Naive thymus-derived CD4-positive, alpha-beta T cell (primary cell): Measurements from ENCODE around the gene COL1A2. TPM values are rescaled to one million over a fixed set of nuclear protein-coding genes. Genes with fewer than 3 reads are reported as not detected.

Experiments
- ATAC-seq: fragments of 150-1000 bp; cut with Tn5 transposase; 2 replicates; pipeline ENCODE4 v1.10.0; 2021; ENCODE audit warnings: mild to moderate bottlenecking, moderate library complexity
- CTCF ChIA-PET: fragments of 350-600 bp; sonication (Branson Sonifier 250); formaldehyde crosslinking; loops from one replicate; lab custom pipeline; 2021; ENCODE audit warnings: antibody characterized with exemption; lab: Charles Lee
- POLR2A ChIA-PET: fragments of 350-600 bp; sonication (Branson Sonifier 250); formaldehyde crosslinking; loops from one replicate; lab custom pipeline; 2021; ENCODE audit warnings: antibody characterized with exemption, inconsistent platforms; lab: Charles Lee
- DNase-seq, 9 donors: peaks; one replicate each; pipeline versions ENCODE4 v3.0.0 to v3.0.0-alpha.2; 2020 to 2022; ENCODE audit warnings: mixed read lengths in 1 of 9
- H3K27ac ChIP-seq: one replicate; pipeline ENCODE4 v1.7.0; 2013; ENCODE audit warnings: mild to moderate bottlenecking, low read depth, low read length, moderate library complexity
- H3K27me3 ChIP-seq, 2 donors: one replicate each; pipeline ENCODE4 v1.7.0; 2013; ENCODE audit warnings: low read length in 2 of 2, mild to moderate bottlenecking in 2 of 2, moderate library complexity in 2 of 2; ENCODE audit not compliant: control insufficient read depth in 2 of 2, insufficient read depth in 2 of 2
- H3K36me3 ChIP-seq, 3 experiments: 1 replicate in 2 of 3; 2 replicates in 1 of 3; pipeline ENCODE4 v1.7.0; 2013; ENCODE audit warnings: low read length in 3 of 3, mild to moderate bottlenecking in 3 of 3, moderate library complexity in 1 of 3; ENCODE audit not compliant: insufficient read depth in 3 of 3, control insufficient read depth in 2 of 3
- H3K4me1 ChIP-seq, 2 donors: one replicate each; pipeline ENCODE4 v1.7.0; 2013; ENCODE audit warnings: low read length in 2 of 2, mild to moderate bottlenecking in 2 of 2, moderate library complexity in 1 of 2; ENCODE audit not compliant: control insufficient read depth in 2 of 2, insufficient read depth in 2 of 2
- H3K4me3 ChIP-seq: 2 replicates; pipeline ENCODE4 v1.7.0; 2013; ENCODE audit warnings: mild to moderate bottlenecking, low read length
- H3K9me3 ChIP-seq, 3 experiments: 1 replicate in 2 of 3; 2 replicates in 1 of 3; pipeline ENCODE4 v1.7.0; 2013; ENCODE audit warnings: low read length in 3 of 3; ENCODE audit not compliant: control insufficient read depth in 2 of 3
- H3K27ac Mint-ChIP-seq, 9 donors: one replicate each; pipeline ENCODE4 v1.8.0; 2020 to 2022; ENCODE audit warnings: mixed read lengths in 9 of 9, mild to moderate bottlenecking in 8 of 9, moderate library complexity in 5 of 9, inconsistent platforms in 2 of 9
- H3K27me3 Mint-ChIP-seq, 5 donors: one replicate each; pipeline ENCODE4 v1.8.0; 2021 to 2022; ENCODE audit warnings: mixed read lengths in 5 of 5, mild to moderate bottlenecking in 1 of 5
- H3K36me3 Mint-ChIP-seq, 5 donors: one replicate each; pipeline ENCODE4 v1.8.0; 2020 to 2022; ENCODE audit warnings: mixed read lengths in 5 of 5, mild to moderate bottlenecking in 3 of 5, inconsistent platforms in 1 of 5
- H3K4me1 Mint-ChIP-seq, 7 donors: one replicate each; pipeline ENCODE4 v1.8.0; 2020 to 2022; ENCODE audit warnings: mixed read lengths in 7 of 7, mild to moderate bottlenecking in 3 of 7, inconsistent platforms in 1 of 7
- H3K4me3 Mint-ChIP-seq, 10 donors: one replicate each; pipeline ENCODE4 v1.8.0; 2020 to 2022; ENCODE audit warnings: mild to moderate bottlenecking in 10 of 10, mixed read lengths in 10 of 10, moderate library complexity in 6 of 10, inconsistent platforms in 2 of 10
- H3K9me3 Mint-ChIP-seq, 11 donors: one replicate each; pipeline ENCODE4 v1.8.0; 2020 to 2022; ENCODE audit warnings: mixed read lengths in 11 of 11, mild to moderate bottlenecking in 4 of 11, inconsistent platforms in 1 of 11, moderate library complexity in 1 of 11
- intact Hi-C, 2 donors: fragments of 100-400 bp; cut with micrococcal nuclease; formaldehyde crosslinking; loops; one replicate each; pipeline ENCODE4 v1.15.1; 2023
- polyA plus RNA-seq, 2 donors: library from polyadenylated mRNA; unstranded; fragments of 300-500 nt; fragmentation: Illumina TruSeq; gene quantifications; one replicate each; pipeline ENCODE4 v1.2.3, GENCODE V29; 2021
- total RNA-seq, 6 experiments: library from RNA in 5 of 6; stranded (reverse) in 5 of 6; gene quantifications; 1 replicate in 5 of 6; 2 replicates in 1 of 6; pipeline ENCODE4 v1.2.3 and lab custom pipeline; 2021 to 2026

COL1A2 gene
- total and polyA plus RNA-seq, 7 experiments from 2014 or later = 0.32 to 5.7 (median 0.41) TPM; not detected in 4

- Histone ChIP-seq H3K4me3 (no peak overlapping the region), H3K4me1 (no peaks in the 10 kb centered on the region), H3K27me3 (no peaks in the 10 kb centered on the region), H3K27ac (no peak overlapping the region), H3K9me3 (no peaks in the 10 kb centered on the region), H3K36me3 (no peaks in the 10 kb centered on the region)
- H3K9me3 Mint-ChIP-seq = no peaks in the 10 kb centered on the region
- H3K27ac Mint-ChIP-seq = no peak overlapping the region
- no peak for ATAC-seq
- ChIA-PET POLR2A (no interaction called here), CTCF (interaction anchor here (1.5 kb wide), 1 partner anchor 10 kb away, joined by 3 read pairs; no protein-coding TSS in a partner anchor)
- intact Hi-C loops = no loop called here
- H3K36me3 Mint-ChIP-seq = no peaks in the 10 kb centered on the region
- DNase-seq = no peak
- H3K4me1 Mint-ChIP-seq = no peaks in the 10 kb centered on the region
- H3K4me3 Mint-ChIP-seq = no peak overlapping the region
- H3K27me3 Mint-ChIP-seq = peaks cover 0 to 12% (median 10%) of the 10 kb centered on the region in 5 donors
Observed at GRCh38 chr7:94425546-94425945, 30.9 kb downstream of the COL1A2 start.

- Histone ChIP-seq H3K27me3 (no peaks in the 10 kb centered on the region), H3K4me3 (no peak overlapping the region), H3K4me1 (no peaks in the 10 kb centered on the region), H3K9me3 (no peaks in the 10 kb centered on the region), H3K27ac (no peak overlapping the region), H3K36me3 (no peaks in the 10 kb centered on the region)
- Mint-ChIP-seq H3K4me1 (no peaks in the 10 kb centered on the region), H3K4me3 (no peak overlapping the region), H3K27me3 (peaks cover 0 to 10% (median 4%) of the 10 kb centered on the region in 5 donors), H3K9me3 (no peaks in the 10 kb centered on the region), H3K36me3 (no peaks in the 10 kb centered on the region), H3K27ac (no peak overlapping the region)
- ChIA-PET CTCF (interaction anchor here (1.5 kb wide), 1 partner anchor 8 kb away, joined by 3 read pairs; no protein-coding TSS in a partner anchor), POLR2A (interaction anchor here (0.6 kb wide), 1 partner anchor 14 kb away, joined by 3 read pairs; no protein-coding TSS in a partner anchor)
- ATAC-seq (no peak), DNase-seq (no peak)
- intact Hi-C loops = no loop called here
Observed at GRCh38 chr7:94426980-94427875, 32.5 kb downstream of the COL1A2 start.

- Histone ChIP-seq H3K4me1 (no peaks in the 10 kb centered on the region), H3K9me3 (no peaks in the 10 kb centered on the region), H3K36me3 (no peaks in the 10 kb centered on the region), H3K4me3 (no peak overlapping the region), H3K27me3 (no peaks in the 10 kb centered on the region), H3K27ac (no peak overlapping the region)
- H3K9me3 Mint-ChIP-seq = no peaks in the 10 kb centered on the region
- no peak overlapping the region for H3K4me3 Mint-ChIP-seq
- no peaks in the 10 kb centered on the region for H3K36me3 Mint-ChIP-seq
- H3K27me3 Mint-ChIP-seq = peaks cover 0 to 13% (median 3%) of the 10 kb centered on the region in 5 donors
- ATAC-seq (no peak), DNase-seq (no peak)
- CTCF ChIA-PET = no interaction called here
- no peak overlapping the region for H3K27ac Mint-ChIP-seq
- intact Hi-C loops = no loop called here
- POLR2A ChIA-PET = no interaction called here
- H3K4me1 Mint-ChIP-seq = no peaks in the 10 kb centered on the region
Observed at GRCh38 chr7:94429153-94429552, 34.5 kb downstream of the COL1A2 start.

GRCh38 chr7:94431176-94431575 lies 36.5 kb downstream of the COL1A2 start:
- Histone ChIP-seq H3K9me3 (no peaks in the 10 kb centered on the region), H3K36me3 (no peaks in the 10 kb centered on the region), H3K4me3 (no peak overlapping the region), H3K27me3 (no peaks in the 10 kb centered on the region), H3K4me1 (no peaks in the 10 kb centered on the region), H3K27ac (no peak overlapping the region)
- no peak overlapping the region for H3K27ac Mint-ChIP-seq
- peaks cover 6 to 13% (median 8%) of the 10 kb centered on the region in 5 donors for H3K27me3 Mint-ChIP-seq
- no peaks in the 10 kb centered on the region for H3K36me3 Mint-ChIP-seq
- H3K4me3 Mint-ChIP-seq = no peak overlapping the region
- H3K4me1 Mint-ChIP-seq = peaks cover 0 to 1% (median 0%) of the 10 kb centered on the region in 7 donors
- no peaks in the 10 kb centered on the region for H3K9me3 Mint-ChIP-seq
- intact Hi-C loops = no loop called here
- ATAC-seq (no peak), DNase-seq (no peak)
- CTCF ChIA-PET = no interaction called here
- POLR2A ChIA-PET = no interaction called here

GRCh38 chr7:94431619-94432280 lies 37.1 kb downstream of the COL1A2 start:
- POLR2A ChIA-PET = no interaction called here
- Histone ChIP-seq H3K36me3 (no peaks in the 10 kb centered on the region), H3K27me3 (no peaks in the 10 kb centered on the region), H3K9me3 (no peaks in the 10 kb centered on the region), H3K4me1 (no peaks in the 10 kb centered on the region), H3K4me3 (no peak overlapping the region), H3K27ac (no peak overlapping the region)
- CTCF ChIA-PET = no interaction called here
- Mint-ChIP-seq H3K4me3 (no peak overlapping the region), H3K4me1 (peaks cover 0 to 3% (median 0%) of the 10 kb centered on the region in 7 donors), H3K27ac (no peak overlapping the region), H3K27me3 (peaks cover 12 to 16% (median 14%) of the 10 kb centered on the region in 5 donors), H3K36me3 (no peaks in the 10 kb centered on the region), H3K9me3 (no peaks in the 10 kb centered on the region)
- no peak for ATAC-seq
- intact Hi-C loops = no loop called here
- DNase-seq = no peak

GRCh38 chr7:94432281-94432670 lies 37.6 kb downstream of the COL1A2 start:
- Histone ChIP-seq H3K4me3 (no peak overlapping the region), H3K27me3 (no peaks in the 10 kb centered on the region), H3K4me1 (no peaks in the 10 kb centered on the region), H3K9me3 (no peaks in the 10 kb centered on the region), H3K36me3 (no peaks in the 10 kb centered on the region), H3K27ac (no peak overlapping the region)
- no peak overlapping the region for H3K27ac Mint-ChIP-seq
- H3K4me3 Mint-ChIP-seq = no peak overlapping the region
- H3K36me3 Mint-ChIP-seq = no peaks in the 10 kb centered on the region
- peaks cover 14 to 19% (median 15%) of the 10 kb centered on the region in 5 donors for H3K27me3 Mint-ChIP-seq
- ChIA-PET POLR2A (no interaction called here), CTCF (interaction anchor here (0.6 kb wide), 1 partner anchor 1240 kb away, joined by 3 read pairs; no protein-coding TSS in a partner anchor)
- ATAC-seq = no peak
- no peaks in the 10 kb centered on the region for H3K9me3 Mint-ChIP-seq
- DNase-seq = no peak
- intact Hi-C loops = no loop called here
- H3K4me1 Mint-ChIP-seq = peaks cover 0 to 3% (median 0%) of the 10 kb centered on the region in 7 donors
